ENCODE measurements around the gene GPX6.
"Not testable (repeated sequence)": the region's sequence is repeated elsewhere in the genome, so short reads cannot be mapped to it uniquely, and the experiment has no call there.

GPX6 gene

DNA sequence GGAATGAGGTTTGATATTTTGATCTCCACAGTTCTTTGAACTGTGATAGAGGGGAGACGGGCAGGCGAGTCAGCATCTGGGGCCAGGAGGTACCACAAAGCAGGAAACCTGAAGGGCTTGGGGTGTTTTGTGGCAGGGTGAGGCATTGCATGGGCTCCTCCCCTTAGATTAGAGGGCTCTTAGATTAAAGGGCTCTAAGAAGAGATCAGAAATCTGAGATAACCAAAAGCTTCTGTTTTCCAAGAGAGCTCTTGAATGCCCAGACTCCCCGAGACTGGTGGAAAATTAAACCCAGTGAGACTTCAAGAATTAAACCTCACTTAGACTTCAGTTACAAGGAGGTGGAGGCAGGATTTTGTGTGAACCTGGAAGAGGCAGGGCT is 7.6 kb upstream of the GPX6 start:
- DNase-seq, result peak; percentile 79

DNA sequence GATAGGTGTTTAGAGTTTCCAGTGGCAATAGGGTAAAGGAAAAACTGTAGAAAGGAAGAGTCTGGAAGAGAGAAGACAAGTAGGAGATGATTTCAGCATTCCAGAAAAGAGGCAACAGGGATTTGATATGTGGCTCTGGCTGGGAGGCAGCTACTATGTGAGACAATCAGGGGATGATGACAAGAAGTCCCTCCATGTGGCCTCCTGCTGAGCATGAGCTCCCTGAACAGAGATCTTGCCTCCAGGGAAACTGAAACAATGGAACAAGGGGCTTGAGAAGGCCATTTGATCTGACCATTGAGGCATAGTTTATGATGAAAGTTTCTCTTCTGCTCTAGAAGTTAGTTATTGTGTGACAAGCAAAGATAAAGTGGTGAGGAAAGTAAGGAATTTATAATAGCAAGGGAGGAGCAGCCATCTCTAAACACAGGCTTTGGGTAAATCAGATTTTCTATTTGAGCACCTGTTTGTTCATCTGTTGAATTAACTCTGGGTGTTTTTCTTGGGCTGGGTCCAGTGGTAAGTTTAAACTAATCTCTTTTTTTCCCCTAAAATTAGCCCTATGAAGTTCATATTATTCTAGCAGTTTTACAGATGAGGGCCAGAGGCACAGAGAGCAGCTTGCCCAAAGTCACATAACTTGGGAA is 7.1 kb upstream of the GPX6 start:
- DNase-seq, result peak; percentile 36

DNA sequence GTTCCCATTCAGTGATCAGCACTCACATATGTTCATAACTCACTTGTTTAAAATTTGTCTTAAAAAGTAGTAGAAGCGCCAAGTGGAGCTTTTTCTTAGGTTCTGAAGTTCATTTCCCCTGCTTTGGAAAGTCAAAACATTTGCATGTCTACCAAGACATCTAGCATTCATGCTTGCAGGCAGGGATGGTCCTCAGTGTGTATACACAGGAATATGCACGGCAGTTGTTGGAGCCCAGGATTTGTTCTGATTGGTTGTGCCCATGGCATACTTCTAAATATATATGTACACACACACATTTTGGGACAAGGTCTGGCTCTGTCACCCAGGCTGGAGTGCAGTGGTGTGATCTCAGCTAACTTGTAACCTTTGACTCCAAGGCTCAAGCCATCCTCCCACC is 2.4 kb upstream of the GPX6 start:
- DNase-seq, result no peak

- DNase-seq, result not testable (repeated sequence)
Measured at GRCh38 chr6:28512387-28512786, 3.2 kb downstream of the GPX6 start.

- DNase-seq, result no peak
Measured at GRCh38 chr6:28511628-28512300, 3.8 kb downstream of the GPX6 start.

DNA sequence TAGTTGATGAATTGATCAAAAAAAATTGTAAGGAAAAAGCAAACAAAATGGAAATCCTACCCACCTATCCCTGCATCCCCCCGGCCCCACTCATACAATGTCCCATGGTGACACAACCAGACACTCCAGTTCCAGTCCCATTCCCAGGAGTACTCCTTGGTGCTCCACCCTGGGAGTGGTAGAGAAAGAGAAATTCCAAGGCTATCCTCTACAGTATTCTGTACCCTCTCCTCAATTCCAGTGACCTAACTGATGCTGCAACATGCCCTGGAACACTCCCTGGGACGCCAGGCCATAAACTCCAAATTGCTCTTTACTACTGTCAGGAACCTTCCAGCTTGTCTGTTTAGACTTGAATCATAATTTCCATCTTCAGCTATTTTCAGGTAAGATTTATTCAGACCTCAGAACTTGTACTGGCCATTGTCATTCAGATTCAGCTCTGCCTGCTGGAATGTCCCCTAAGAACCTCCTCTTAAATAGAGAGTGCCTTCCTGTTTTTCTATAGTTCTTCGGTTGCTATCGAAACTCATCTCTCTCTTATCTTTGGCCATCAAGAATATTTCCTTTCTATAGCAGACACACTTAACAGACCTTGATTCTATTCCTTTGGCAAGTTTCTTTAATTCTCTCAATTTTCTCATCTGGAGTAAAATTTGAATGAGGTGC is 8.7 kb downstream of the GPX6 start:
- DNase-seq, result no peak

- DNase-seq, result no peak
Measured at GRCh38 chr6:28505733-28506132, 9.9 kb downstream of the GPX6 start.

DNA sequence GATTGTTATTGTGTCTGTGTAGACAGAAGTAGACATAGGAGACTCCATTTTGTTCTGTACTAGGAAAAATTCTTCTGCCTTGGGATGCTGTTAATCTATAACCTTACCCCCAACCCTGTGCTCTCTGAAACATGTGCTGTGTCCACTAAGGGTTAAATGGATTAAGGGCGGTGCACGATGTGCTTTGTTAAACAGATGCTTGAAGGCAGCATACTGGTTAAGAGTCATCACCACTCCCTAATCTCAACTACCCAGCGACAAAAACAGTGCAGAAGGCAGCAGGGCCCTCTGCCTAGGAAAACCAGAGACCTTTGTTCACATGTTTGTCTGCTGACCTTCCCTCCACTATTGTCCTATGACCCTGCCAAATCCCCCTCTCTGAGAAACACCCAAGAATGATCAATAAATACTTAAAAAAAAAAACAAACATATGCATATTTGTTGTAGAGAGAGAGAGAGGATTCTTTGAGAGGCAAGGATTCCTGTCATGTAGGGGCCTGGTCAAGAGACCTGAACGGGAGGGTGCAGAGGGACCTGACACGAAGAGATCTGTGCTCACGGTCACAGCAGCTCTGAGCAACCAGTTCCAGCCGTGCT is 12.8 kb downstream of the GPX6 start:
- DNase-seq, result not testable (repeated sequence)

DNA sequence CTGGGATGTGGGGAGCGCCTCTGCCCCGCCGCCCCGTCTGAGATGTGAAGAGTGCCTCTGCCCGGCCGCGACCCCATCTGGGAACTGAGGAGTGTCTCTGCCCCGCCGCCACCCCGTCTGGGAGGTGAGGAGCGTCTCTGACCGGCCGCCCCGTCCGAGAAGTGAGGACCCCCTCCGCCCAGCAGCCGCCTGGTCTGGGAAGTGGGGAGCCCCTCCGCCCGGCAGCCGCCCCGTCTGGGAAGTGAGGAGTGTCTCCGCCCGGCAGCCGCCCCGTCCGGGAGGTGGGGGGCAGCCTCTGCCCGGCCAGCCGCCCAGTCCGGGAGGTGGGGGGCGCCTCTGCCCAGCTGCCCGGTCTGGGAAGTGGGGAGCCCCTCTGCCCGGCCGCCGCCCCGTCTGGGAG is 13.5 kb downstream of the GPX6 start:
- DNase-seq, result not testable (repeated sequence)

- DNase-seq, result no peak
Measured at GRCh38 chr6:28501259-28501658, 14.3 kb downstream of the GPX6 start.

- DNase-seq, result no peak
Measured at GRCh38 chr6:28497893-28498292, 17.7 kb downstream of the GPX6 start.

- no peak for DNase-seq
Measured at GRCh38 chr6:28497306-28497705, 18.3 kb downstream of the GPX6 start.

- DNase-seq, result peak; percentile 18
Measured at GRCh38 chr6:28496099-28496779, 19.4 kb downstream of the GPX6 start.

DNA sequence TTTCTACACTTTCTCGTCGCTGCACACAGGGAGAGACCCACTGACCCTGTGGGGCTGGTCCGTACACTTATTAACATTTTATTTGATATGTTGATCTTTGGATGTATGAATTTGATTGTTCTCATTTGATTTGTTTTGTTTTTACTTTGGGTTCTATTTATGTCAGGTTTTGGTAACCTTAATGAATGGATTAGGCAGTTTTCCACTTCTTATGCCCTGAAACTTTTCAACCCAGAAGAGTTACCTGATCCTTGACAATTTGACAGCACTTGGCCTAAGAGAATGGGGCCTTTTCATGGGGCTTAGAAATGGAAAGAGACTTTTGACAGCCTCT is 23.6 kb downstream of the GPX6 start:
- no peak for DNase-seq

GRCh38 chr6:28490205-28490890 is 25.2 kb downstream of the GPX6 start:
- no peak for DNase-seq

DNA sequence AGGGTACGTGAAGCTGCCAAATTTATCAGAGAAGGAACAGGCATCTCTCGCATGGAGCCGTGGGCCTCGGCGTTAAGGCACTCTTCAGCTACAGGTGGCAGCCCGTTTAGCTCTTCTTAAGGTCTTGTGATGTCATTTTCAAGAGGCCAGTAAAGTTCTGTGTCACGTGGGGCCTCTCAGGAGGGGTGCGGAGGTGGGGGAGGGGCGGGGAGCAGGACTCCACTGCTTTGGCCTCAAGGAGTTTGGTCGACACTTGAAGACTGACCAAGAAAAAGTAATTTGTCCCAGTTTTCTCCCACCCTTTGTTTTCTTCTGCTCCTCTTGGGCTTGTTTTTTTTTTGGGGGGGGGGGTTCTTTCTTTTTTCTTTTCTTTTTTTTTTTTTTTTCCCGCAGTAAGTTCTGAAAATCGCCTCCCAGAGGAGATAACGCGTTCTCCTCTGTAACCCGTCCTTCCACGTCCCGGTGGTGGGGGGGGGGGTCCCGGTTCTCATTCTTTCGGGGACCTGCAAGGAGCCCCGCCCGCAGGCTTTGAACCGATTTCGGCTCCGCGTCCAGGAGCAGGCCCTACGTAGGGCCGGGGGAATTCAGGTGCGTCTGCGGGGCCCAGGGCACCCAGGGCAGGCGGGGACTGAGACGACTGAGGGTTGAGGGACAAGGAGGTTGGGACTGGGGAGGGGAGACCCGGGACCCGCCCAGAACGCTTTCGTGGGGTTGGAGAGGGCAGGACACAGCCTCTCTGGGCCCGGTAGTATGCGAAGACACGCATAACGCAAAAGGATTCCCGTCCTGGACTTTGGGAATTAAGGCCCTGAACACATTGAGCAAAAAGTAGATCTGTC is 26.0 kb downstream of the GPX6 start:
- DNase-seq, result peak; percentile 20

- DNase-seq, result peak; percentile 37
Measured at GRCh38 chr6:28488916-28489365, 26.7 kb downstream of the GPX6 start.

GRCh38 chr6:28486988-28487742 is 28.4 kb downstream of the GPX6 start:
- no peak for DNase-seq

- DNase-seq, result no peak
Measured at GRCh38 chr6:28486533-28486932, 29.1 kb downstream of the GPX6 start.

DNA sequence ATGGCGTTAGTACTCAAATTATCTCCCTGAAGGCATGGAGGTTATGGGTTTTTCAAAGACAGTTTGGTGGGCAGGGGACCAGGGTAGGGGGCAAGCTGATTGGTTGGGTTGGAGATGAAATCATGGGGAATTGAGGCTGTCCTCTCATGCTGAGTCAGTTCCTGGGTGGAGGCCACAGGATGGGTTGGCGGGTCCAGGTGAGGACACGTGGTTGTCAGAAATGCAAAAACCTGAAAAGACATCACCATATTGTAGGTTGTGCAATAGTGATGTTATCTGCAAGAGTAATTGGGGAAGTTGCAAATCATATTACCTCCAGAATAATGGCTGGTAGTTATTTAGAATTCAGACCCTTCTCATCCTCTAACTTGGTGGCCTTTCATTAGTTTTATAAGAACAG is 30.1 kb downstream of the GPX6 start:
- no peak for DNase-seq
